ENCODE measurements around the gene GNAL.
"Not testable (repeated sequence)": the region's sequence is repeated elsewhere in the genome, so short reads cannot be mapped to it uniquely, and the experiment has no call there.

Gene GNAL

DNA sequence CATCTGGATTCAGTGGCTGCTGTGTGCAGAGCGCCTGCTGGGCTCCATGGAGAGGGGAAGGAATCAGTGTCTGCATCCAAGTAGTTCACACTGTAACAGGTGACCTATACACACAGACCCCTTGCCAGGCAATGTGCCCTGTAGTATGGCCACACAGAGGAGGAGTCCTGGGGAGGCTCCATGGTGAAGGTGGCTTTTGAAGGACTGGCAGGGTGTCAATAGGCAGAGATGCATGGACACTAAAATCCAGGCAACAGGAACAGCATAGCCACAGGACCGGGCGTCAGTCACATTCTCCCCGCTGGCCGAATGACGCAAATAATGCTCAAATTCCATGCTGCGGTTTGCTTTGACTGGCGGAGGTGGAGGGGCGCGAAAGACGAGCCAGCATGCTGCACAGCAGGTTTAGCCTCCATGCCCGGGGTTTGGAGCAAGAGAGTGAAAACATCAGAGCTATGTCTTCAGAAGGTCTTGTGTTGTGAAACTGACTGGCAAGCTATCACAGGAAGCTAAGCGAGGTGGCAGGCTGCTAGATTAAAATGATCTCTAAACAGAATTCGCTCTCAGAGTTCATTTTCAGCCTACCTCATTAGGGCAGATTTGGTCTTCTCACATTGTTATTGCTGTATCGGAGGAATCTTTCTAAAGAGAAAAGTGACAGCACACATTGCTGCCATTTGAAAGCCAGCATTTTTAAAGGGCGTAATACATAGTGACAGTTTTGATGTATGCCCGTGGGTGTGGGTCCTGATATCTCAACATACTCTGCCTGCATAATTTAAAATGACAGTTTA is 161.0 kb downstream of the GNAL start:
- peak; percentile 65 for DNase-seq (ENCODE audit: low spot score)

DNA sequence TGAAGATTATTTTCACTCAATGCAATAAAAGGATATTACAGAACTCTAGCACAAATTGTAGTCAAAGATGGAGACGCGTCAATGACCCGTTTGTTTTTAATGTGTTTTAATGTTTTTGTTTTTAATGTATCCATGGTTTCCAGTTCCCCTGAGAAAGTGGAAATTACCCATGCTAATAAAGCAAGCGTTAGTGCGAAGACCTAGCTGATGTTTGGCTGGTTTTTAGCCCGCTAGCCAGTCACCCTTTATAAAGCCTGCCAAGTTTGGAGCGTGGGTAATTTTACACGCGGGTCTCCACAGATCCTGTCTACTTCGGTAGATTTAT is 161.7 kb downstream of the GNAL start:
- no peak for DNase-seq (ENCODE audit: low spot score)

DNA sequence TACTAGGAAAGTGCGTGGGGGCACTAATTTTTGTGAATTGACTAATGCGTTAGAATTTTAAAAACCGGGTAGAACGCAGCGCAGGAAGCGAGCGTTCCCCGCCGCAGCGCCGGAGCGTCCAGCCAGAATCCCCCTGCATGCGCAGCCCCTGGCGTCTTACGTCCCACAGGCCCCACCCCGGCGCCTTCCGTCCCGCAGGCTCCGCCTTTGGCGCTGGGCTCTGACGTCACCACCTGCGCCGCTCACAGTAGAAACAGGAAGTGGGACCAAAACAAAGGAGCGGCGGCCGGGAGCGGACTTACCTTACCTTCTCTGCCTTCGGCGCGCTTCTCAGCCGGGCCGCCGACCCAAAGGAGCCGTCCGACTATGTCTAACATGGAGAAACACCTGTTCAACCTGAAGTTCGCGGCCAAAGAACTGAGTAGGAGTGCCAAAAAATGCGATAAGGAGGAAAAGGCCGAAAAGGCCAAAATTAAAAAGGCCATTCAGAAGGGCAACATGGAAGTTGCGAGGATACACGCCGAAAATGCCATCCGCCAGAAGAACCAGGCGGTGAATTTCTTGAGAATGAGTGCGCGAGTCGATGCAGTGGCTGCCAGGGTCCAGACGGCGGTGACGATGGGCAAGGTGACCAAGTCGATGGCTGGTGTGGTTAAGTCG is 162.2 kb downstream of the GNAL start, which contains the start of gene CHMP1B:
Gene CHMP1B, plus strand, starts transcription at position 268 of the 660 bp plus-strand sequence. Its CDS starts 99 bp downstream, at position 367.
- peak; percentile 91 for DNase-seq (ENCODE audit: low spot score)

DNA sequence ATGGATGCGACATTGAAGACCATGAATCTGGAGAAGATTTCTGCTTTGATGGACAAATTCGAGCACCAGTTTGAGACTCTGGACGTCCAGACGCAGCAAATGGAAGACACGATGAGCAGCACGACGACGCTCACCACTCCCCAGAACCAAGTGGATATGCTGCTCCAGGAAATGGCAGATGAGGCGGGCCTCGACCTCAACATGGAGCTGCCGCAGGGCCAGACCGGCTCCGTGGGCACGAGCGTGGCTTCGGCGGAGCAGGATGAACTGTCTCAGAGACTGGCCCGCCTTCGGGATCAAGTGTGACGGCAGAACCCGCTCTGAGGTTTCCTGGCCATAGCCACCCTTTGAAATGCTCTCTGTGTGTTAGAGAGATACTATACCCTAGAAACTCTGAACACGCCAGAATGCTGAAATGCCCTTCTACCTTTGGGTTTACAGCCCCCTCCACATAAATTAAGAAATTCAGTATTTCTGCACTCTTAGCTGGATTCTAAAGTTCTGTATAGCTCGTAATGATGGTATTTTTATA is 162.8 kb downstream of the GNAL start:
- DNase-seq (ENCODE audit: low spot score) = no peak

DNA sequence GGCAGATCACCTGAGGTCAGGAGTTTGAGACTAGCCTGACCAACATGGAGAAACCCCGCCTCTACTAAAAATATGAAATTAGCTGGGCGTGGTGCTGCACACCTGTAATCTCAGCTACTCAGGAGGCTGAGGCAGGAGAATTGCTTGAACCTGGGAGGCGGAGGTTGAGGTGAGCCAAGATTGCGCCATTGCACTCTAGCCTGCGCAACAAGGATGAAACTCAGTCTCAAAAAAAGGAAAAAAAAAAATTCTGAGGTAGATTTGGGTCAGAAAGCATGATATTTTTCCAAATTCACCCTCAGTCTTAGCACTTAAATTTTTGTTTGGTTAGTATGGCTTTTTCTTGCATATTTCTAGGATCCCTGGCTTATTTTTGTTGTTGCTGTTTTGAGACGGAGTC is 165.5 kb downstream of the GNAL start:
- not testable (repeated sequence) for DNase-seq (ENCODE audit: low spot score)

DNA sequence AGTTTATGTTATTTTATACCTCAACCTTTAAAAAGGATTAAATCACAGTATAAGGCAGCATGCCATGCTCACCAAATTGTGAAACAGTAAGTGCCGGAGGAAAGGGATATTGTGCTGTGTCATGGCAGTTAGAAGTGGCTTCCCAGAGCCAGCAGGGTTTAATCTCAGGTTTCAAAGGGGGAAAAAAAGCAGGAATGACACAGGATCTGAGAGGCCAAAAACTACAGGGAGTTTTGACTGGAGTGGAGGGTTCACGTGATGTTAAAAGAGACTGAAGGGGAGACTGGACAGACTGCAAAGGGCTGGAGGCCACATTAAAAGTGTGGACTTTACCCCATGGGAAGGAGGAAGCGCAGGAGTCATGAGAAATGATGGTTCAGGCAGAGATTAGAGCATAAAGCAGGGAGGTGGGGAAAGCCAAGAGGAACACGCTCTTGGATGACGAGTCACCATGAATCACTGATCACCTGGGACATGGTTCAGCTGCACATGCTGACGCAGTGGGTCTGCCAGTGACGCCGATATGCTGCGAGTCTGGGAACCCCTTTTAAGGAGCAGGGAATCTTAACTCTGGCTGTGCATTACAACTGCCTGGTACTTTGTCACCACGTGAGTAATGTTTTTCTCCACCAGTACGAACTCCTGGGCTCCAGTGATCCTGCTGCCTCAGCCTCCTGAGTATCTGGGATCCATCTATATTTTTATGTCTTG is 168.3 kb downstream of the GNAL start:
- peak; percentile 83 for DNase-seq (ENCODE audit: low spot score)

DNA sequence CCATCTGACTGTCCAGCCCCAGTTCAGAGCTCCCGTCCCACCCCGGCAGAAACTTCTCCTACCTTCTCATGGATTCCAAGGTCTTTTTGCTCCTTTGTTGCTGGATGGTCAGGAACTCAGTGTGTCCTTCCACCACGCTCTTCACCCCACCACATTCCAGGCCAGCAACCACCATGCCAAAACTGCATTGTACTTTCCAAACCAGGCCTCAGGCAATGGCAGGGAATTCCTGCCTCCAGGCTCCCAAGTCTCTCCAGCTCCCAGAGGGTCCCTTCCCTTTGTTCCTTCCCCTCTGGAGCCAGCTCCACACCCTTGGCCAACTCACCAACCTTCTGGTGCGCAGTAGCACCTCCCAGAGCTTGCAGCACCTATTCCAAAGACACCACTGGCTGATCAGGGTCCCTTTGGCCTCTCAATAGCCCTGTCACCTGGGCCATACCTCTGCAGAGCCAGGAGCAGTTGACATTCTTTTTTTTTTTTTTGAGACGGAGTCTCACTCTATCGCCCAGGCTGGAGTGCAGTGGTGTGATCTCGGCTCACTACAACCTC is 170.3 kb downstream of the GNAL start:
- no peak for DNase-seq (ENCODE audit: low spot score)

DNA sequence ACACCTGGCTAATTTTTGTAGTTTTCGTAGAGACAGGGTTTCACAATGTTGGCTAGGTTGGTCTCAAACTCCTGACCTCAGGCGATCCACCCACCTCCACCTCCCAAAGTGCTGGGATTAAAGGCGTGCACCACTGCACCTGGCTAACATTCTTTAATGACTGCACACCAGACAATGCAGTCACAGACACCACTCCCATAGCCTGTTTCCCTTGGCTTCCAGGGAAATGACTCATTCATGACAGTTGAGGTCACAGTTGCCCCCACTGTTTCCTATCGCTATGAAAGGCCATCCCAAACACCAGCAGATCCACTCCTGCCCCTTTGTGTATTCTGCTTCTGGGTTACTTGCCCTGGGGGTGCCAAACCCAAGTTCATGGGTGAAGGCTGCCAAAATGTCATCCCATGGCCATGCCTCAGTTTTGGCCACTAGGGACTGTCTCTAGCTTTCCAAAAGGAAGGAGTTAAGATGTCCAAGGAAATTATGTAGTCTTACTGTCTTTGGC is 170.9 kb downstream of the GNAL start:
- DNase-seq (ENCODE audit: low spot score) = no peak

DNA sequence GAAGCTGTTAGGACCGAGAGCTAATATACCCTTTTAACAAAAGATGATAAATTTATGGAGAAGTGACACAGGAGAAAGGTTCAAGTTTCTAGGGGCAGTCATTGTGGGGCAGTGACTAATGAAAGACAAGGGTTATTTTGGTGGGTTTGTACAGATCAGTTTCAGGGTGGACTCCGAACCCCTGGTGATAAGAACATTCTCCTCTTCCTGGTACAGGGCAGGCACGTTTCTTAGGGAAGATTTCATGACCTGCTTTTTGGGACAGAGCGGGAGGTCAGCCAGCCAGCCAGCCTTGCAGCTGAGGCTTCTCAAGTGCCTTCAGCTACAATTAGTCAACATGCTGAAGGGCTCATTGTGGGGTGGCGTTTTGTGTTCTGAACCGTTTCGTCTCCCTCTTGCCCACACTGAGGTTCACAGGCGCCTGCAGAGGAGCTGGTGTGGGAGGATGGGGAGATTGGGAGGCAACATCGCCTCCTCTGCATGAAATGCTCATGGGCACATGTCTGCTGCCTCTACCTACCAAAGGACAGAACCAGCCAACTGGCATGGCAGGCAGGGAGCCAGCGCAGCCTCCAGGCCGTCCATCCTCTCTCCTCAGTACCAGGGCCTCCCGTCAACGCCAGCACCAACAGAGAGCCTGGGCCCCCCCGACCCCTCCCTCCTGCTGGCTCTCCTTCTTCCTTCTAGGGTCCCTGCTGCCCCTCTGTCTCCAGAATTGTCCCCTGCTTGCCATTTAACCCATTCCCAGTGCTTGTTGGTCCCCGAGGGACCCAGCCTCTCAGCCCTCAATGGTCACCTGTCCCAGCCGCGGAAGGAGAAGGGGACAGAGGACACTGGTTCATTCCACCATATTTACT is 171.8 kb downstream of the GNAL start:
- no peak for DNase-seq (ENCODE audit: low spot score)

DNA sequence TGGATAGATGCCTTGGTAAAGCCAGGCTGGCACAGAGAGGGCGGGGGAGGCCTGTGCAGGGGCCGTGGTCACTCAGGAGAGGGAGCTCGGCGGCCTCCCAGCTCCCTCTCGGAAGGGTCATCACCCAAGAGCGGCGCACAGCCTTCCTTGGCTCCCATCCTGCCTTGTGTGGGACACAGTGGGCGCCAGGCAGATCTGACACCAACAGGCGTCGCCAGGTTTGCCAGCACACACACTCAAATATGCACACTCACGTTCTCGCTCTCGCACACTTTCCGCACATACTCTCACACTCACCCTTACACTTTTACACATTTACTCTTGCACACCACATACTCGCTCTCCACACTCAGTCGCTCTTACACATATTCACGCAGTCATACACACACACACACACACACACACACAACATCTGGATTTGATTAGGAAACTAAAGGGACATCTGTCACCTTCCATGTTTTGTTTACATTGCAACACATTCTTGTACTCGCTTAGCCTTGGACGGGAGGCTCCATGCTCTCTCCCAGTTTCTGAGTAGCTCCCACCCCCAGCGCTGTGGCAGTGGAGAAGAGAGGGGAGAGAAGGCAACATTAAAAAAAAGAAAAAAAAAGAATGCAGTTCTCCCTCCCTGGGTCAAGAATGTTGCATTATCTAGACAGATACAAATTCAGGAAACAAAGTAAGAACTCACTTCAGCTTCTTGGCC is 172.7 kb downstream of the GNAL start:
- DNase-seq (ENCODE audit: low spot score) = no peak

DNA sequence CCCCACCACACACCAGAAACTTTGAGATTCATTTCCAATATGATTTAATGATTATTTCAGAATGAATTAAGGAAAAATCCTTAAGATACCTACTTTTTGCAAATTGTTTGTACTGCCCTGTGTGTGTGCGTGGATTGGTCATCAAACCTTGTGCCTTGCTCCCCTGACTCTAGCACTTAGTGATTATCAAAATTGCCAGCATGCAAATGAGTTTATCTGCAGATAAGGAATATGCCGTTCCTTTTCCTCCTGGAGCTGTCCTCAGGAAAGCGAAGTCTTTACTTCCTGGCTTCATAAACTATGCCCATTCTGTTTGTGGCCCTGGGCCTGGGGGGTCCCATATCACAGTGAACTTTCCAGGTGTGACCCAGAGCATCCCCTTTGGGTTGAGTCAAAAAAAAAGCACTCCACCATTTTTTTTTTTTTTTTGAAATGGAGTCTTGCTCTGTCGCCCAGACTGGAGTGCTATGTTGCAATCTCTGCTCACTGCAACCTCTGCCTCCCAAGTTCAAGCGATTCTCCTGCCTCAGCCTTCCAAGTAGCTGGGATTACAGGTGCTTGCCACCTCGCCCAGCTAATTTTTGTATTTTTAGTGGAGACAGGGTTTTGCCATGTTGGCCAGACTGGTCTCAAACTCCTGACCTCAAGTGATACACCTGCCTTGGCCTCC is 173.5 kb downstream of the GNAL start:
- DNase-seq (ENCODE audit: low spot score) = no peak

DNA sequence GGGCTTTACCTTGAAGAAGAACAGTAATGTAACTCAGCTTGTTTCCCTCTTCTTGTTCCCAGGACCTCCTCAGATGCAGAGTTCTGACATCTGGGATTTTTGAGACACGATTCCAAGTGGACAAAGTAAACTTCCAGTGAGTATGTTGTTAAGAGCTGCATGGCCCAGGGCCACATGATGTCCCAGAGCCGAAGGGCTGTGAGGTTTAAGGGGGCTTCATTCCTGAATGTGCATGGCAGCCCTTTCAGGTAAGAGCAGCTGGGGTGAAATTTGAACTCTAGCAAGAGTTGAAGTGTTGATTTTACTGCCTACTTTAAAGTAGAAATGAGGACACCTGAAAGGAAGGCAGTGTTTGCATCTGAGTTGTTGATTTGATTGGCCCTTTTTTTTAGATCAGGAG is 175.4 kb downstream of the GNAL start:
- no peak for DNase-seq (ENCODE audit: low spot score)

DNA sequence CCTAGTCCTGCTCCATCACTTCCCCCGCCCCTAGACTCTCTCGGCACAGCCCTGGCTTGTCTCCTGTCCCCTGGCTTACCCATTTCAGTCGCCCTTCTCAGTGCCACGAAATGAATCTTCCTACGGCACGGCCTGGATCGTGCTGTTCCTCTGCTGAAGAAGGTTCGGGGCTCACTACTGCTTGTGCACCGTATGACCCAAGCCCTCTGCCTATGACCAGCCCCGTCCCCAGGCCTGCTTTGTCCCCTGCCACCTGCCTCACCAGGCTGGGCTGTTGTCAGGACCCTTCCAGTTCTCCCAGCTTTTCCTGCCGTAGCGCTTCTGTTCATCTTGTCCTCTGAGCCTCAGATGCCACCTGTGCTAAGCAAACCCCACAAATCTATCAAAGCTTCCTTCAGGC is 176.0 kb downstream of the GNAL start:
- no peak for DNase-seq (ENCODE audit: low spot score)

DNA sequence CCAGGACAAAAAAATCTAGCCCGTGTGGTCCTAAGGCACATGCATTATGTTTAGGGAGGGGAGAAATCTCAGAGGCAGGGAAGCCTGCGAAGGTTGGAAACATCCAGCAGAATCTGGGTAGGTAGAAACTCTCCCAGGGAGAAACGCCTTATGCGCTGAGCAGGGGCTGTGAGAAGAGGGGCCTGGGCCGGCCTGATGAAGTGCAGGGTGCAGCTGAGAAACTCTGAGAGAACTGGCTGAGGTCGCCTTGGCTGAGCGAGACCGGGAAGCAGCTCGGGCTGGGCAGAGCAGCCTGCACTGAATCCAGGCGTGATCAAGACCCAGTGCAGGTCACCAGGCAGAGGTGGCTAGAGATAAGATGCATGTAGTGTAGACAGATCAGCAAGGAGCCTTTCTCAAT is 177.3 kb downstream of the GNAL start:
- no peak for DNase-seq (ENCODE audit: low spot score)

DNA sequence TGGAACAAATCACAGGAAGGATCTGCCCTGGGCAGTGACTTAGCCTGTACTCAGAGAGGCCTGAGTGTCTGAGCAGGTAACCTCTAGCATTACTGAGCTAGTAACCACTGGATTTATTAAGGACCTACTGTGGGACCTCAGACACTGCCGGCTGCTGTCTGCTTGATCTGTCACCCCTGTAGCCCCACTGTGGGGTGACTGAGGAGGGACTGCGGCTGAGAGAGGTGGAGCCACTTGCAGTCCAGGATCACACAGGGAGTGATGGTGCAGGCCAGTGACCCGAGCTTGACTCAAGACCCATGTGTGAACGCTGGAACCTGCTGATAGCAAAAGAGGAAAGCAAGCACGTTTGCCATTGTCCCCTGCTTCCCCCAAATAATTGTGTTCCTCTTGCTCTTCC is 177.7 kb downstream of the GNAL start:
- DNase-seq (ENCODE audit: low spot score) = no peak

DNA sequence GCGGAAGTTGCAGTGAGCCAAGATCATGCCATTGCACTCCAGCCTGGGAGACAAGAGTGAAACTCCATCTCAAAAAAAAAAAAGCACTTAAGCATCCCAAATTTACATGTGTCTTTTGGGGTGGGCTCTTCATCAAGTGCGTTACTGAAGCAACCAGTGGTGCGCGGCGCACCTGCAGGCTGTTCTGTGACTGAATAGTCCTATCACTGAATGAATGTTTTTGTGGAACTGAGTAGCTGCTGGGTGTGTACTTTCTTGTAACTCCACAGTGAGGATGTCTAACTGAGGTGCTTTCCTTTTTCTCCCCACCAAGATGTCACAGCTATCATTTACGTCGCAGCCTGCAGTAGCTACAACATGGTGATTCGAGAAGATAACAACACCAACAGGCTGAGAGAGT is 179.2 kb downstream of the GNAL start:
- no peak for DNase-seq (ENCODE audit: low spot score)

DNA sequence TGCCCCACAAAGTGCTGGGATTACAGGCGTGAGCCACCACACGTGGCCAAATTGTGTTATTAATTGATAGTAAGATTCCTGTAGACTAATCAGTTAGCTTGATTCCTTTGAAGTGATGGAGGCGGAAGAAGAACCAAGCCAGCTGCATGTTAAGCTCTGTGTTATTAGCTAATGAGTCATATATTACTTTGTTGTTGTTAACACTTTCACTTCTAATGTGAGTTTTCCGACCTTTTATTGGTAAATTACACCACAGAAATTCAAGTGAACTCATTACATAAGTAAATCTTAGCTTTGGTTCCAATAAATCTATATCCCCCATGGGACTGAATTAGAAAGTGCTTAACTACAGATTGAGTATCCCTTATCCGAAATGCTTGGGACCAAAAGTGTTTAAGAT is 182.4 kb downstream of the GNAL start:
- no peak for DNase-seq (ENCODE audit: low spot score)

DNA sequence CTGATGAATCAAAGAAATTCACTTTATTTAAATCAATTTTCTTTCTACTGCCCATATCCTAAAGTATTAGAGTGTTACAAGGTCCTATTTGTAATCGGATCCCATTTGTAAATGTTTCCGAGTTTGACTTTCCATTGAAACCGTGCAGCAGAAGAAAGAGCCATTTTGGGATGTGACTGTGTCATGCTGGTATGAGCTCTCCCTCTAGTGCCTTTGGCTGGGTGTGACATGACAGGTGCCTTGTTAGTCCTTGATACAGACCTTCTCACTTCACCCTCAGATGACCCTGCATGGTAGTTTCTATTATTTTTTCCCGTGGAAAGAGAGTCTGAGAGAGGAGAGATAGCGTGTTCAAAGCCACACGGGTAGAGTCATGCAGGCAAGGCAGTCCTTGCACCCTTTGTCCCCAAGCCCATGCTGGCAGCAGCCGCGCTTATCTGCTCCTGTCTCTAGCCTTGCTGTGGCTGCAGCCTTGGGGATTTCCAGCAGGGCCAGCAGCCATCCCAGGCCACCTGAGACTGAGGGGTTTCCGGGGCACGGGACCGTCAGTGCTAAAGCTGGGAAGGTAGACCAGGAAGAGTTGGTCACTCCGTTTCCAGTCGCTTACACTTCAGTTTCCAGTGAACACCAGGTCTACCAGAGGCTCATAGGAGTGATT is 183.5 kb downstream of the GNAL start:
- peak; percentile 92 for DNase-seq (ENCODE audit: low spot score)

DNA sequence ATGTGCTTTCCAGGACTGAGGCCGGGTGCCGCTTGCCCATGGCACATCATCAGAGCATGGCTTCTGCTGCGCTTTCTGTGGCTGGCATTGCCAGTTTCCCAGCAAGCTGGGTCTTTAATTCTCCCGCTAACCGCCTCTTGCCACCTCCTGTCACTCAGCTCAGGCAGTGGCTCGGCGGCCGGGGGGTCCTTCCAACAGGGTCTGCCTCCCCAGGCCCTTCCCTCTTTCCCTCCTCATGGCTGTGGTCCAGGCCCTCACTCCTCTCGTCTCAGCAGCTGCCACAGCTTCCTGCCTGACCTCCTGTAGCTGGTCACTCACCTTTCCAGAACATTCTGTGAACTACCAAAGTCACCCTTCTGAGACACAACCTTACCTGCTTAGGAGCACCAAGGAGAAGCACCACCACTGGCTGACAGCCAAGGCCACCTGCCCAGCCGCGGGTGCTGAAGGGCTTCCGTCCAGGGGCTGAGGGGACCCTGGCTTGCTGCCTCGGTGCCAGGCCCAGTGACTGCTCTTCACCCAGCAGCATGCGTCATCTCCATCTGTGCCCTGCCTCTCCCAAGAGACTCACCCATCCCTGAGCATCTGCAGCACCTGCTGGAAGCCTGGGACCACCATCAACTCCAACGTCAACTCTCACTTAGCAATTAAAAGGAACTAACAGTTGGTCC is 184.7 kb downstream of the GNAL start:
- DNase-seq (ENCODE audit: low spot score) = no peak
